ENCODE results near the gene SLC15A4. TPM values are rescaled to one million over a fixed set of nuclear protein-coding genes. Genes with fewer than 3 reads are reported as not detected.

SLC15A4 gene
- total RNA-seq, 1 experiment from 2014 or later: 14.3 TPM

- Histone ChIP-seq H4K20me1 (ENCODE audit: insufficient read depth) (no peaks in the 10 kb centered on the region), H3K4me3 (no peak overlapping the region), H3K27me3 (ENCODE audit: insufficient read depth, low read depth) (peaks cover 96% of the 10 kb centered on the region), H3F3A (ENCODE audit: insufficient read depth, low read depth) (no peaks in the 10 kb centered on the region), H3K79me2 (ENCODE audit: low read depth) (no peaks in the 10 kb centered on the region), H2AFZ (no peak overlapping the region), H3K9me2 (ENCODE audit: insufficient read depth) (no peaks in the 10 kb centered on the region), H3K36me3 (ENCODE audit: low read depth) (no peaks in the 10 kb centered on the region), H3K4me2 (no peak overlapping the region), H3K9me3 (ENCODE audit: insufficient read depth, low read depth) (no peaks in the 10 kb centered on the region), H3K4me1 (replicated peaks; ENCODE audit: insufficient read depth) (no peaks in the 10 kb centered on the region), H3K27ac (no peak overlapping the region)
- ChIA-PET CTCF (no interaction called here), POLR2A (ENCODE audit: unreplicated experiment) (no interaction called here)
- DNase-seq: no peak
- no TSS peak for BruUV-seq (replicated peaks)
- intact Hi-C loops (cut with micrococcal nuclease; ENCODE audit: unreplicated experiment): no loop called here
- TF ChIP-seq EZH2 (IDR thresholded peaks at IDR 0.05; ENCODE audit: low read depth) (no peak), CTCF (conservative IDR thresholded peaks at IDR 0.05) (no peak)
Observed at GRCh38 chr12:128861226-128862016, 37.7 kb upstream of the SLC15A4 start.

- BruUV-seq (replicated peaks): no TSS peak
- H3K4me3 ChIP-seq: no peak overlapping the region
- H3K9me2 ChIP-seq (ENCODE audit: insufficient read depth): no peaks in the 10 kb centered on the region
- ChIA-PET CTCF (no interaction called here), POLR2A (ENCODE audit: unreplicated experiment) (no interaction called here)
- H4K20me1 ChIP-seq (ENCODE audit: insufficient read depth): no peaks in the 10 kb centered on the region
- no peak overlapping the region for H3K4me2 ChIP-seq
- H3K4me1 ChIP-seq (replicated peaks; ENCODE audit: insufficient read depth): no peaks in the 10 kb centered on the region
- no peaks in the 10 kb centered on the region for H3K9me3 ChIP-seq (ENCODE audit: insufficient read depth, low read depth)
- TF ChIP-seq EZH2 (IDR thresholded peaks at IDR 0.05; ENCODE audit: low read depth): no peak
- TF ChIP-seq CTCF (conservative IDR thresholded peaks at IDR 0.05): no peak
- no peaks in the 10 kb centered on the region for H3K79me2 ChIP-seq (ENCODE audit: low read depth)
- peaks cover 94% of the 10 kb centered on the region for H3K27me3 ChIP-seq (ENCODE audit: insufficient read depth, low read depth)
- no peaks in the 10 kb centered on the region for H3F3A ChIP-seq (ENCODE audit: insufficient read depth, low read depth)
- no peak overlapping the region for H3K27ac ChIP-seq
- no peaks in the 10 kb centered on the region for H3K36me3 ChIP-seq (ENCODE audit: low read depth)
- intact Hi-C loops (cut with micrococcal nuclease; ENCODE audit: unreplicated experiment): no loop called here
- DNase-seq: no peak
- H2AFZ ChIP-seq: no peak overlapping the region
Observed at GRCh38 chr12:128859311-128859710, 35.6 kb upstream of the SLC15A4 start.

GRCh38 chr12:128857133-128857763, 33.5 kb upstream of the SLC15A4 start:
- no peak overlapping the region for H2AFZ ChIP-seq
- no TSS peak for BruUV-seq (replicated peaks)
- H3K4me2 ChIP-seq: no peak overlapping the region
- no peaks in the 10 kb centered on the region for H3K36me3 ChIP-seq (ENCODE audit: low read depth)
- CTCF ChIA-PET: no interaction called here
- POLR2A ChIA-PET (ENCODE audit: unreplicated experiment): no interaction called here
- TF ChIP-seq CTCF (conservative IDR thresholded peaks at IDR 0.05) (no peak), EZH2 (IDR thresholded peaks at IDR 0.05; ENCODE audit: low read depth) (no peak)
- H3K9me3 ChIP-seq (ENCODE audit: insufficient read depth, low read depth): no peaks in the 10 kb centered on the region
- H3K79me2 ChIP-seq (ENCODE audit: low read depth): no peaks in the 10 kb centered on the region
- H4K20me1 ChIP-seq (ENCODE audit: insufficient read depth): no peaks in the 10 kb centered on the region
- no peak overlapping the region for H3K4me3 ChIP-seq
- no peaks in the 10 kb centered on the region for H3F3A ChIP-seq (ENCODE audit: insufficient read depth, low read depth)
- intact Hi-C loops (cut with micrococcal nuclease; ENCODE audit: unreplicated experiment): no loop called here
- H3K27me3 ChIP-seq (ENCODE audit: insufficient read depth, low read depth): peaks cover 83% of the 10 kb centered on the region
- H3K4me1 ChIP-seq (replicated peaks; ENCODE audit: insufficient read depth): no peaks in the 10 kb centered on the region
- H3K9me2 ChIP-seq (ENCODE audit: insufficient read depth): no peaks in the 10 kb centered on the region
- no peak overlapping the region for H3K27ac ChIP-seq
- no peak for DNase-seq
